ENCODE results near the gene NUP50.

GRCh38 chr22:45169591-45170466 lies 6.1 kb downstream of the NUP50 start:
- TF ChIP-seq POLR2A (IDR thresholded peaks at IDR 0.05) (no peak), CTCF (IDR thresholded peaks at IDR 0.05) (no peak), EP300 (IDR thresholded peaks at IDR 0.05) (no peak)
